ENCODE measurements around the gene ZNF536. TPM values are rescaled to one million over a fixed set of nuclear protein-coding genes. Genes with fewer than 3 reads are reported as not detected.

Gene ZNF536
- total RNA-seq, 1 experiment from 2014 or later = 0.35 TPM

DNA sequence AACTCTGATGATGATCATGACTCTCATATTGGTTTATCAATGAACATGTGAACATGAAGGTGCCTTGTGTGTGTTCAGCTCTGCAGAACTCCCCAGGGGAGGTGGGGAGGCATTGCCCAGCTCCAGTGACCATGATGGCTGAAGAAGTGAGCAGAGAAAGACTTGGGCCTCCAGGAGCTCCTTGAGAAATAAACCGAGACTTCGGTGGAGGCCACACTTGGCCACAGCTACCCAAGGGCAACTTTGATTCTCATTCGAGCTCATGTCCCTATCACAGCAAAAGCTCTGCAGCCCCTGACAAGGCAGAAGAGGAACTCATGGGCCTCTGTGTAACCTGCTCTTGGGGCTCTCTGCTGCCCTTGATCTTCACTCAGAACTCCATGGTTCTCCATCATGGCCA, 44.1 kb upstream of the ZNF536 start:
- H3K27ac Mint-ChIP-seq = no peak overlapping the region
- H3K27me3 Mint-ChIP-seq (ENCODE audit: low read depth) = no peaks in the 10 kb centered on the region
- TF ChIP-seq SP1 (CRISPR knock-in tag; conservative IDR thresholded peaks at IDR 0.05) (no peak), NR1H2 (CRISPR knock-in tag; IDR thresholded peaks at IDR 0.05) (no peak), OVOL2 (CRISPR knock-in tag; IDR thresholded peaks at IDR 0.05; ENCODE audit: borderline replicate concordance) (no peak), GABPB1 (CRISPR knock-in tag; IDR thresholded peaks at IDR 0.05) (no peak), MAX (CRISPR knock-in tag; IDR thresholded peaks at IDR 0.05) (no peak), ETV6 (CRISPR knock-in tag; IDR thresholded peaks at IDR 0.05) (no peak), FOXP4 (CRISPR knock-in tag; IDR thresholded peaks at IDR 0.05) (no peak), CREM (CRISPR knock-in tag; IDR thresholded peaks at IDR 0.05) (no peak), PRDM15 (CRISPR knock-in tag; IDR thresholded peaks at IDR 0.05) (no peak), IRF2 (CRISPR knock-in tag; IDR thresholded peaks at IDR 0.05; ENCODE audit: borderline replicate concordance, low read depth) (no peak), TEAD1 (CRISPR knock-in tag; IDR thresholded peaks at IDR 0.05) (no peak), ZNF317 (CRISPR knock-in tag; IDR thresholded peaks at IDR 0.05; ENCODE audit: borderline replicate concordance, low read depth) (no peak), NFYB (CRISPR knock-in tag; conservative IDR thresholded peaks at IDR 0.05; ENCODE audit: low read depth) (no peak), CBFB (CRISPR knock-in tag; IDR thresholded peaks at IDR 0.05; ENCODE audit: low read depth) (no peak), SOX15 (CRISPR knock-in tag; IDR thresholded peaks at IDR 0.05) (no peak), ZNF671 (CRISPR knock-in tag; IDR thresholded peaks at IDR 0.05) (no peak), ZNF281 (CRISPR knock-in tag; IDR thresholded peaks at IDR 0.05) (no peak)
- TF ChIP-seq, protein P1, sequence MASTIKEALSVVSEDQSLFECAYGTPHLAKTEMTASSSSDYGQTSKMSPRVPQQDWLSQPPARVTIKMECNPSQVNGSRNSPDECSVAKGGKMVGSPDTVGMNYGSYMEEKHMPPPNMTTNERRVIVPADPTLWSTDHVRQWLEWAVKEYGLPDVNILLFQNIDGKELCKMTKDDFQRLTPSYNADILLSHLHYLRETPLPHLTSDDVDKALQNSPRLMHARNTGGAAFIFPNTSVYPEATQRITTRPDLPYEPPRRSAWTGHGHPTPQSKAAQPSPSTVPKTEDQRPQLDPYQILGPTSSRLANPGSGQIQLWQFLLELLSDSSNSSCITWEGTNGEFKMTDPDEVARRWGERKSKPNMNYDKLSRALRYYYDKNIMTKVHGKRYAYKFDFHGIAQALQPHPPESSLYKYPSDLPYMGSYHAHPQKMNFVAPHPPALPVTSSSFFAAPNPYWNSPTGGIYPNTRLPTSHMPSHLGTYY (CRISPR knock-in tag; IDR thresholded peaks at IDR 0.05) = no peak
- ATAC-seq = no peak
- no peak for DNase-seq (ENCODE audit: low spot score)
- POLR2A ChIA-PET = no interaction called here
- H3K4me3 Mint-ChIP-seq = no peak overlapping the region
- no peaks in the 10 kb centered on the region for H3K4me1 Mint-ChIP-seq
- CTCF ChIA-PET = no interaction called here
- H3K36me3 Mint-ChIP-seq = no peaks in the 10 kb centered on the region
- peaks cover 16% of the 10 kb centered on the region for H3K9me3 Mint-ChIP-seq
